GM23338 (cell line): Measurements from ENCODE around the gene LMNA. TPM values are rescaled to one million over a fixed set of nuclear protein-coding genes. Genes with fewer than 3 reads are reported as not detected.
A peak's percentile ranks its signal among the peaks of the same experiment; 100 is the strongest.

Experiments used
- ATAC-seq: fragments of 200-7000 bp; cut with Tn5 transposase; 3 replicates; pipeline ENCODE4 v1.9.1; 2020
- DNase-seq: peaks from one replicate; pipeline ENCODE4 v3.0.0-alpha.2; 2015; ENCODE audit warnings: low spot score
- H2AFZ ChIP-seq: fragments of 200-600 bp; sonication (generic); 2 replicates; pipeline ENCODE4 v1.8.0; 2016; ENCODE audit warnings: antibody characterized with exemption, mild to moderate bottlenecking, moderate library complexity
- H3F3A ChIP-seq: fragments of 200-600 bp; sonication (generic); replicated peaks from 2 replicates; pipeline ENCODE4 v1.8.0; 2017; ENCODE audit warnings: antibody characterized with exemption, mixed run types, low read depth
- H3K27ac ChIP-seq: fragments of 200-600 bp; sonication (generic); 2 replicates; pipeline ENCODE4 v1.6.1; 2016; ENCODE audit warnings: low read depth
- H3K27me3 ChIP-seq: fragments of 200-600 bp; sonication (generic); 2 replicates; pipeline ENCODE4 v1.8.0; 2016; ENCODE audit warnings: mild to moderate bottlenecking, mixed run types, moderate library complexity; ENCODE audit not compliant: insufficient read depth
- H3K36me3 ChIP-seq: fragments of 200-600 bp; sonication (generic); 2 replicates; pipeline ENCODE4 v1.8.0; 2016; ENCODE audit warnings: mild to moderate bottlenecking; ENCODE audit not compliant: insufficient read depth
- H3K4me1 ChIP-seq: fragments of 200-600 bp; sonication (generic); 2 replicates; pipeline ENCODE4 v1.8.0; 2016; ENCODE audit warnings: mild to moderate bottlenecking, moderate library complexity; ENCODE audit not compliant: insufficient read depth
- H3K4me2 ChIP-seq: fragments of 200-600 bp; sonication (generic); 2 replicates; pipeline ENCODE4 v1.7.1; 2017; ENCODE audit warnings: mixed run types
- H3K4me3 ChIP-seq: fragments of 200-600 bp; sonication (generic); 2 replicates; pipeline ENCODE4 v1.6.1; 2016; ENCODE audit warnings: mixed run types
- H3K79me2 ChIP-seq: fragments of 200-600 bp; sonication (generic); replicated peaks from 2 replicates; pipeline ENCODE4 v1.8.0; 2017; ENCODE audit warnings: mild to moderate bottlenecking; ENCODE audit not compliant: insufficient read depth
- H3K9me2 ChIP-seq: fragments of 200-600 bp; sonication (generic); 2 replicates; pipeline ENCODE4 v1.8.0; 2017; ENCODE audit not compliant: insufficient read depth
- H4K20me1 ChIP-seq: fragments of 200-600 bp; sonication (generic); replicated peaks from 2 replicates; pipeline ENCODE4 v1.8.0; 2017; ENCODE audit warnings: mild to moderate bottlenecking; ENCODE audit not compliant: insufficient read depth
- H3K27ac Mint-ChIP-seq: 2 replicates; pipeline ENCODE4 v1.8.0; 2020; ENCODE audit warnings: inconsistent platforms, mild to moderate bottlenecking, moderate library complexity, mixed read lengths
- H3K27me3 Mint-ChIP-seq: 3 replicates; pipeline ENCODE4 v1.8.0; 2022; ENCODE audit warnings: low read depth, mild to moderate bottlenecking, moderate library complexity, mixed read lengths, inconsistent platforms; ENCODE audit not compliant: insufficient read depth, poor library complexity
- H3K36me3 Mint-ChIP-seq: 3 replicates; pipeline ENCODE4 v1.8.0; 2021; ENCODE audit warnings: low read depth, mild to moderate bottlenecking, inconsistent platforms, moderate library complexity, mixed read lengths
- H3K4me1 Mint-ChIP-seq: 3 replicates; pipeline ENCODE4 v1.8.0; 2020; ENCODE audit warnings: mild to moderate bottlenecking, inconsistent platforms, mixed read lengths
- H3K4me3 Mint-ChIP-seq: 3 replicates; pipeline ENCODE4 v1.8.0; 2021; ENCODE audit warnings: moderate library complexity, mild to moderate bottlenecking, inconsistent platforms, mixed read lengths
- H3K9me3 Mint-ChIP-seq: 3 replicates; pipeline ENCODE4 v1.8.0; 2020; ENCODE audit warnings: moderate library complexity, mild to moderate bottlenecking, inconsistent platforms, mixed read lengths
- CTCF ChIP-seq, 2 experiments: fragments of 200-600 bp in 1 of 2; sonication (generic) in 1 of 2; conservative IDR thresholded peaks; 2 replicates each; pipeline versions ENCODE4 v1.5.1 to v1.6.1; 2016 to 2017; ENCODE audit warnings: antibody characterized with exemption in 2 of 2, low read depth in 2 of 2, mild to moderate bottlenecking in 2 of 2, moderate library complexity in 1 of 2
- EZH2 ChIP-seq: fragments of 200-600 bp; sonication (generic); IDR thresholded peaks from one replicate; pipeline ENCODE4 v1.8.0; 2017; ENCODE audit warnings: antibody characterized with exemption, mild to moderate bottlenecking, low read depth; ENCODE audit not compliant: unreplicated experiment
- EZH2phosphoT487 ChIP-seq: fragments of 200-600 bp; sonication (generic); IDR thresholded peaks from one replicate; pipeline ENCODE4 v1.8.1; 2018; ENCODE audit warnings: antibody characterized with exemption; ENCODE audit not compliant: unreplicated experiment
- NANOG ChIP-seq: IDR thresholded peaks from 2 replicates; pipeline ENCODE4 v1.6.1; 2016; ENCODE audit warnings: antibody characterized with exemption, borderline replicate concordance
- polyA plus RNA-seq: library from polyadenylated mRNA; unstranded; fragments of >200 nt; fragmentation: Nextera tagmentation; extraction: Ambion mirVana; gene quantifications from 2 replicates; pipeline ENCODE4 v1.2.1, GENCODE V29; 2016
- total RNA-seq: library from RNA; depleted of rRNA; stranded (reverse); fragments of >200 nt; shearing (Covaris generic); gene quantifications from 2 replicates; pipeline ENCODE4 v1.2.3, GENCODE V29; 2014
- TF ChIP-seq, protein P1 (sequence below): IDR thresholded peaks from one replicate; pipeline ENCODE4 v1.6.1; 2018; ENCODE audit warnings: antibody characterized with exemption; ENCODE audit not compliant: unreplicated experiment
- TF ChIP-seq, protein P2 (sequence below): IDR thresholded peaks from 2 replicates; pipeline ENCODE4 v1.6.1; 2016; ENCODE audit warnings: antibody characterized with exemption

LMNA gene
- total and polyA plus RNA-seq, 2 experiments from 2014 or later = 35.5 to 56.3 TPM

DNA sequence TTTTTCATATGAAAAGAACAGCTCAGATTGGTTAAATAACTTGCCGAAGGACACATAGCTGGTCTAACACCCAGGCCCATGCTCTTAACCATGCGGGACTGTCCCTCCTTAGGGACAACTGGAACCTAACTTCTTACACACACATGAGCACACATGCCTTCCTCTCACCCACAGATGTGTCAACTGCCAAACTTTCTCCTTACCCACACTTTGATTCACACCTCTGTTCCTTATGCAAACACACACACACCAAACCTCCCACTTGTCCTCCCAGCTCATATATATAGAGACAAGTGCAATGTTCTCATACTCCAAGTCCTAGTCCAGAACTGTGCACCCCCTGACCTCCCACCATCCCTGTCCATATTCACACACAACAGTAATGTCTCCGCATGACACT, 49.3 kb upstream of the LMNA start:
- TF ChIP-seq EZH2 (no peak), NANOG (no peak), EZH2phosphoT487 (no peak)
- no peak for DNase-seq
- Mint-ChIP-seq H3K4me1 (peaks cover 45% of the 10 kb centered on the region), H3K27me3 (peaks cover 22% of the 10 kb centered on the region), H3K9me3 (no peaks in the 10 kb centered on the region), H3K36me3 (peaks cover 33% of the 10 kb centered on the region), H3K27ac (no peak overlapping the region), H3K4me3 (no peak overlapping the region; the same call in 2 of the 3 replicates)
- no peak overlapping the region for H2AFZ ChIP-seq
- ATAC-seq = no peak
- H3K4me1 ChIP-seq = peaks cover 20% of the 10 kb centered on the region
- peaks cover 7% of the 10 kb centered on the region; the same call in 1 of the 2 replicates for H3K27me3 ChIP-seq
- peaks cover 13% of the 10 kb centered on the region for H4K20me1 ChIP-seq
- no peak overlapping the region for H3K4me3 ChIP-seq
- H3K79me2 ChIP-seq = 0 out of 2 replicates have a peak, but pooled peaks cover 4% of the 10 kb centered on the region
- H3K9me2 ChIP-seq = no peaks in the 10 kb centered on the region
- H3F3A ChIP-seq = peaks cover 16% of the 10 kb centered on the region; the same call in 1 of the 2 replicates
- no peak overlapping the region for H3K27ac ChIP-seq
- no peak overlapping the region for H3K4me2 ChIP-seq
- no peaks in the 10 kb centered on the region for H3K36me3 ChIP-seq

DNA sequence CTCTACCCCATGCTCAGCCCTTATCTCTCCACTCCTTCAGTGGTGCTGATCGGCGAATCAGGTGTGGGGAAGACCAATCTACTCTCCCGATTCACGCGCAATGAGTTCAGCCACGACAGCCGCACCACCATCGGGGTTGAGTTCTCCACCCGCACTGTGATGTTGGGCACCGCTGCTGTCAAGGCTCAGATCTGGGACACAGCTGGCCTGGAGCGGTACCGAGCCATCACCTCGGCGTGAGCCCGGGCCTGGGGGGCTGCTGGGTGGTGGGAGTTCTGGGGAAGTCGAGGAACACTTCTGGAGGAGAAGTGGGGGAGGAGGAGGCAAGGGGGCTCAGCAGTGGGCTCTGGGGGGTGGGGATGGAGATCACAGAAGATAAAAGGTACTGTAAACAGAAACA, 48.6 kb upstream of the LMNA start:
- Mint-ChIP-seq H3K4me3 (no peak overlapping the region), H3K36me3 (peaks cover 39% of the 10 kb centered on the region), H3K27ac (no peak overlapping the region), H3K4me1 (peaks cover 49% of the 10 kb centered on the region), H3K9me3 (no peaks in the 10 kb centered on the region; the same call in 2 of the 3 replicates), H3K27me3 (peaks cover 23% of the 10 kb centered on the region)
- Histone ChIP-seq H3F3A (peaks cover 16% of the 10 kb centered on the region; the same call in 1 of the 2 replicates), H3K4me1 (peaks cover 20% of the 10 kb centered on the region), H3K79me2 (0 out of 2 replicates have a peak, but pooled peaks cover 4% of the 10 kb centered on the region), H3K27ac (no peak overlapping the region), H2AFZ (no peak overlapping the region), H4K20me1 (peaks cover 13% of the 10 kb centered on the region), H3K4me2 (no peak overlapping the region), H3K4me3 (no peak overlapping the region), H3K36me3 (no peaks in the 10 kb centered on the region), H3K27me3 (peaks cover 7% of the 10 kb centered on the region; the same call in 1 of the 2 replicates), H3K9me2 (no peaks in the 10 kb centered on the region)
- no peak for DNase-seq
- TF ChIP-seq EZH2 (no peak), CTCF (conservative IDR thresholded peaks at IDR 0.05; ENCODE audit: low read depth in 2 of 2) (no peak)
- TF ChIP-seq, protein P1, sequence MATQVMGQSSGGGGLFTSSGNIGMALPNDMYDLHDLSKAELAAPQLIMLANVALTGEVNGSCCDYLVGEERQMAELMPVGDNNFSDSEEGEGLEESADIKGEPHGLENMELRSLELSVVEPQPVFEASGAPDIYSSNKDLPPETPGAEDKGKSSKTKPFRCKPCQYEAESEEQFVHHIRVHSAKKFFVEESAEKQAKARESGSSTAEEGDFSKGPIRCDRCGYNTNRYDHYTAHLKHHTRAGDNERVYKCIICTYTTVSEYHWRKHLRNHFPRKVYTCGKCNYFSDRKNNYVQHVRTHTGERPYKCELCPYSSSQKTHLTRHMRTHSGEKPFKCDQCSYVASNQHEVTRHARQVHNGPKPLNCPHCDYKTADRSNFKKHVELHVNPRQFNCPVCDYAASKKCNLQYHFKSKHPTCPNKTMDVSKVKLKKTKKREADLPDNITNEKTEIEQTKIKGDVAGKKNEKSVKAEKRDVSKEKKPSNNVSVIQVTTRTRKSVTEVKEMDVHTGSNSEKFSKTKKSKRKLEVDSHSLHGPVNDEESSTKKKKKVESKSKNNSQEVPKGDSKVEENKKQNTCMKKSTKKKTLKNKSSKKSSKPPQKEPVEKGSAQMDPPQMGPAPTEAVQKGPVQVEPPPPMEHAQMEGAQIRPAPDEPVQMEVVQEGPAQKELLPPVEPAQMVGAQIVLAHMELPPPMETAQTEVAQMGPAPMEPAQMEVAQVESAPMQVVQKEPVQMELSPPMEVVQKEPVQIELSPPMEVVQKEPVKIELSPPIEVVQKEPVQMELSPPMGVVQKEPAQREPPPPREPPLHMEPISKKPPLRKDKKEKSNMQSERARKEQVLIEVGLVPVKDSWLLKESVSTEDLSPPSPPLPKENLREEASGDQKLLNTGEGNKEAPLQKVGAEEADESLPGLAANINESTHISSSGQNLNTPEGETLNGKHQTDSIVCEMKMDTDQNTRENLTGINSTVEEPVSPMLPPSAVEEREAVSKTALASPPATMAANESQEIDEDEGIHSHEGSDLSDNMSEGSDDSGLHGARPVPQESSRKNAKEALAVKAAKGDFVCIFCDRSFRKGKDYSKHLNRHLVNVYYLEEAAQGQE = no peak
- TF ChIP-seq, protein P2, sequence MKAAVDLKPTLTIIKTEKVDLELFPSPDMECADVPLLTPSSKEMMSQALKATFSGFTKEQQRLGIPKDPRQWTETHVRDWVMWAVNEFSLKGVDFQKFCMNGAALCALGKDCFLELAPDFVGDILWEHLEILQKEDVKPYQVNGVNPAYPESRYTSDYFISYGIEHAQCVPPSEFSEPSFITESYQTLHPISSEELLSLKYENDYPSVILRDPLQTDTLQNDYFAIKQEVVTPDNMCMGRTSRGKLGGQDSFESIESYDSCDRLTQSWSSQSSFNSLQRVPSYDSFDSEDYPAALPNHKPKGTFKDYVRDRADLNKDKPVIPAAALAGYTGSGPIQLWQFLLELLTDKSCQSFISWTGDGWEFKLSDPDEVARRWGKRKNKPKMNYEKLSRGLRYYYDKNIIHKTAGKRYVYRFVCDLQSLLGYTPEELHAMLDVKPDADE = no peak
- ATAC-seq = peak; percentile 2
